ENCODE results near the gene PBX1.

- TF ChIP-seq CTCF (IDR thresholded peaks at IDR 0.05; ENCODE audit: poor library complexity) (no peak), EZH2 (IDR thresholded peaks at IDR 0.05; ENCODE audit: borderline replicate concordance) (no peak)
Observed at GRCh38 chr1:164841702-164842465, 282.9 kb downstream of the PBX1 start.
